Neural progenitor cell (in vitro differentiated cells): ENCODE measurements around the gene EMC8. TPM values are rescaled to one million over a fixed set of nuclear protein-coding genes. Genes with fewer than 3 reads are reported as not detected.

Source experiments
- DNase-seq: peaks from one replicate; pipeline ENCODE4 v3.0.0-alpha.2; 2016; ENCODE audit warnings: low spot score
- H2AFZ ChIP-seq: fragments of 200-600 bp; sonication (generic); replicated peaks from 2 replicates; pipeline ENCODE4 v1.6.1; 2016; ENCODE audit warnings: antibody characterized with exemption
- H3F3A ChIP-seq: fragments of 200-600 bp; sonication (generic); 2 replicates; pipeline ENCODE4 v1.6.1; 2016; ENCODE audit warnings: antibody characterized with exemption, low read depth
- H3K27ac ChIP-seq: fragments of 200-600 bp; sonication (generic); 2 replicates; pipeline ENCODE4 v1.5.1; 2016; ENCODE audit warnings: mild to moderate bottlenecking
- H3K27me3 ChIP-seq: fragments of 200-600 bp; sonication (generic); 2 replicates; pipeline ENCODE4 v1.6.1; 2016; ENCODE audit warnings: mild to moderate bottlenecking, moderate library complexity
- H3K36me3 ChIP-seq: fragments of 200-600 bp; sonication (generic); 2 replicates; pipeline ENCODE4 v1.5.1; 2016
- H3K4me1 ChIP-seq: fragments of 200-600 bp; sonication (generic); 2 replicates; pipeline ENCODE4 v1.6.1; 2016; ENCODE audit warnings: mixed run types
- H3K4me2 ChIP-seq: fragments of 200-600 bp; sonication (generic); 2 replicates; pipeline ENCODE4 v1.6.1; 2016
- H3K4me3 ChIP-seq: fragments of 200-600 bp; sonication (generic); 2 replicates; pipeline ENCODE4 v1.5.1; 2016
- H3K79me2 ChIP-seq: fragments of 200-600 bp; sonication (generic); 2 replicates; pipeline ENCODE4 v1.6.1; 2016; ENCODE audit warnings: low read depth
- H3K9ac ChIP-seq: fragments of 200-600 bp; sonication (generic); 2 replicates; pipeline ENCODE4 v1.6.1; 2016
- H3K9me3 ChIP-seq: fragments of 200-600 bp; sonication (generic); 2 replicates; pipeline ENCODE4 v1.5.1; 2016; ENCODE audit warnings: low read depth
- H4K20me1 ChIP-seq: fragments of 200-600 bp; sonication (generic); 2 replicates; pipeline ENCODE4 v1.6.1; 2016; ENCODE audit warnings: low read depth
- H3K27ac Mint-ChIP-seq: 3 replicates; pipeline ENCODE4 v1.8.0; 2021; ENCODE audit warnings: mixed read lengths
- H3K27me3 Mint-ChIP-seq: 2 replicates; pipeline ENCODE4 v1.8.0; 2022; ENCODE audit warnings: low read depth, mild to moderate bottlenecking, inconsistent platforms, moderate library complexity, mixed read lengths; ENCODE audit not compliant: insufficient read depth
- H3K36me3 Mint-ChIP-seq: 3 replicates; pipeline ENCODE4 v1.8.0; 2021; ENCODE audit warnings: mixed read lengths
- H3K4me1 Mint-ChIP-seq: 3 replicates; pipeline ENCODE4 v1.8.0; 2021; ENCODE audit warnings: mixed read lengths
- H3K4me3 Mint-ChIP-seq: 3 replicates; pipeline ENCODE4 v1.8.0; 2021; ENCODE audit warnings: mild to moderate bottlenecking, moderate library complexity, mixed read lengths
- H3K9me3 Mint-ChIP-seq: 3 replicates; pipeline ENCODE4 v1.8.0; 2020; ENCODE audit warnings: mixed read lengths
- EZH2 ChIP-seq: fragments of 200-600 bp; sonication (generic); IDR thresholded peaks from 2 replicates; pipeline ENCODE4 v1.6.1; 2017; ENCODE audit warnings: antibody characterized with exemption, mild to moderate bottlenecking, moderate library complexity
- EZH2phosphoT487 ChIP-seq: fragments of 200-600 bp; sonication (generic); IDR thresholded peaks from 2 replicates; pipeline ENCODE4 v1.6.1; 2017; ENCODE audit warnings: antibody characterized with exemption
- total RNA-seq: library from RNA; depleted of rRNA; stranded (reverse); fragments of >200 nt; gene quantifications from 2 replicates; pipeline ENCODE4 v1.2.3, GENCODE V29; 2015; ENCODE audit warnings: low replicate concordance
- TF ChIP-seq, protein P1 (sequence below): fragments of 200-600 bp; sonication (generic); IDR thresholded peaks from 2 replicates; pipeline ENCODE4 v1.5.1; 2017; ENCODE audit warnings: antibody characterized with exemption, mild to moderate bottlenecking

EMC8 gene
- total RNA-seq, 1 donor from 2014 or later = 25.1 TPM

DNA sequence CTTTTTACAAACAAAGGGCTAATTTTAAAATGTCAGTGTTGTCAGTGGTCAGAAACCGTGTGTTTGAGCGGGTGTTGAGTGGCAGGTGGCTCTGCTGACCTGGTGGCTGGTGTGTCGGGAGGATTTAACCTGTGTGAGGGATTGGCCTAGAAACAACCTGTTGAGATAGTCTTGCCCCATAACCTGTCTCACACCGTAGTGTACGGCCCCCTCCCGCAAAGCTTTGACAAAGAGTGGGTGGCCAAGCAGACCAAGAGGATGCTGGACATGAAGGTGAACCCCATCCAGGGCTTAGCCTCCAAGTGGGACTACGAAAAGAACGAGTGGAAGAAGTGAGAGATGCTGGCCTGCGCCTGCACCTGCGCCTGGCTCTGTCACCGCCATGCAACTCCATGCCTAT lies 7.2 kb upstream of the EMC8 start:
- no peak overlapping the region for H3K9ac ChIP-seq
- no peak overlapping the region for H3K4me3 Mint-ChIP-seq
- peaks cover 45% of the 10 kb centered on the region for H3K36me3 Mint-ChIP-seq
- peaks cover 2% of the 10 kb centered on the region for H3K27me3 Mint-ChIP-seq
- DNase-seq = no peak
- H3K27ac ChIP-seq = no peak overlapping the region
- no peak overlapping the region for H2AFZ ChIP-seq
- peaks cover 24% of the 10 kb centered on the region for H3K79me2 ChIP-seq
- peaks cover 3% of the 10 kb centered on the region for H3K4me1 Mint-ChIP-seq
- no peaks in the 10 kb centered on the region for H3K9me3 ChIP-seq
- H3K27ac Mint-ChIP-seq = no peak overlapping the region
- no peaks in the 10 kb centered on the region for H3K9me3 Mint-ChIP-seq
- peaks cover 5% of the 10 kb centered on the region for H4K20me1 ChIP-seq
- no peak overlapping the region for H3K4me3 ChIP-seq
- no peaks in the 10 kb centered on the region for H3K4me1 ChIP-seq
- peaks cover 6% of the 10 kb centered on the region for H3F3A ChIP-seq
- peaks cover under 1% of the 10 kb centered on the region for H3K36me3 ChIP-seq
- no peak overlapping the region for H3K4me2 ChIP-seq
- no peak for TF ChIP-seq EZH2
- TF ChIP-seq EZH2phosphoT487 = no peak
- TF ChIP-seq, protein P1, sequence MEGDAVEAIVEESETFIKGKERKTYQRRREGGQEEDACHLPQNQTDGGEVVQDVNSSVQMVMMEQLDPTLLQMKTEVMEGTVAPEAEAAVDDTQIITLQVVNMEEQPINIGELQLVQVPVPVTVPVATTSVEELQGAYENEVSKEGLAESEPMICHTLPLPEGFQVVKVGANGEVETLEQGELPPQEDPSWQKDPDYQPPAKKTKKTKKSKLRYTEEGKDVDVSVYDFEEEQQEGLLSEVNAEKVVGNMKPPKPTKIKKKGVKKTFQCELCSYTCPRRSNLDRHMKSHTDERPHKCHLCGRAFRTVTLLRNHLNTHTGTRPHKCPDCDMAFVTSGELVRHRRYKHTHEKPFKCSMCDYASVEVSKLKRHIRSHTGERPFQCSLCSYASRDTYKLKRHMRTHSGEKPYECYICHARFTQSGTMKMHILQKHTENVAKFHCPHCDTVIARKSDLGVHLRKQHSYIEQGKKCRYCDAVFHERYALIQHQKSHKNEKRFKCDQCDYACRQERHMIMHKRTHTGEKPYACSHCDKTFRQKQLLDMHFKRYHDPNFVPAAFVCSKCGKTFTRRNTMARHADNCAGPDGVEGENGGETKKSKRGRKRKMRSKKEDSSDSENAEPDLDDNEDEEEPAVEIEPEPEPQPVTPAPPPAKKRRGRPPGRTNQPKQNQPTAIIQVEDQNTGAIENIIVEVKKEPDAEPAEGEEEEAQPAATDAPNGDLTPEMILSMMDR = no peak
- H3K27me3 ChIP-seq = peaks cover 3% of the 10 kb centered on the region

- H3K4me2 ChIP-seq = no peak overlapping the region
- peaks cover 34% of the 10 kb centered on the region for H3K79me2 ChIP-seq
- peaks cover 6% of the 10 kb centered on the region for H3F3A ChIP-seq
- TF ChIP-seq, protein P1 = no peak
- TF ChIP-seq EZH2phosphoT487 (no peak), EZH2 (no peak)
- H3K36me3 ChIP-seq = peaks cover 4% of the 10 kb centered on the region
- no peaks in the 10 kb centered on the region for H3K4me1 ChIP-seq
- peaks cover 14% of the 10 kb centered on the region for H4K20me1 ChIP-seq
- no peaks in the 10 kb centered on the region for H3K9me3 ChIP-seq
- Mint-ChIP-seq H3K27me3 (peaks cover 2% of the 10 kb centered on the region), H3K4me1 (peaks cover 12% of the 10 kb centered on the region), H3K36me3 (peaks cover 47% of the 10 kb centered on the region), H3K4me3 (no peak overlapping the region), H3K27ac (no peak overlapping the region), H3K9me3 (no peaks in the 10 kb centered on the region)
- H2AFZ ChIP-seq = no peak overlapping the region
- H3K27ac ChIP-seq = no peak overlapping the region
- no peak for DNase-seq
- no peaks in the 10 kb centered on the region for H3K27me3 ChIP-seq
- H3K9ac ChIP-seq = no peak overlapping the region
- H3K4me3 ChIP-seq = no peak overlapping the region
These were observed 6.2 kb upstream of the EMC8 start for GRCh38 chr16:85805442-85806045.

- peaks cover 17% of the 10 kb centered on the region for H3K4me1 Mint-ChIP-seq
- H3K9me3 Mint-ChIP-seq = no peaks in the 10 kb centered on the region
- H3K27ac ChIP-seq = no peak overlapping the region
- no peaks in the 10 kb centered on the region for H3K9me3 ChIP-seq
- no peak for DNase-seq
- peaks cover 54% of the 10 kb centered on the region for H3K79me2 ChIP-seq
- TF ChIP-seq, protein P1 = no peak
- TF ChIP-seq EZH2phosphoT487 (no peak), EZH2 (no peak)
- H4K20me1 ChIP-seq = peaks cover 26% of the 10 kb centered on the region
- H3K27me3 Mint-ChIP-seq = peaks cover 4% of the 10 kb centered on the region
- no peak overlapping the region for H3K9ac ChIP-seq
- H2AFZ ChIP-seq = no peak overlapping the region
- peaks cover 4% of the 10 kb centered on the region for H3K36me3 ChIP-seq
- H3K4me3 ChIP-seq = no peak overlapping the region
- H3K4me2 ChIP-seq = no peak overlapping the region
- H3K4me3 Mint-ChIP-seq = no peak overlapping the region
- peaks cover 6% of the 10 kb centered on the region for H3F3A ChIP-seq
- no peaks in the 10 kb centered on the region for H3K27me3 ChIP-seq
- no peak overlapping the region for H3K27ac Mint-ChIP-seq
- H3K36me3 Mint-ChIP-seq = peaks cover 47% of the 10 kb centered on the region
- no peaks in the 10 kb centered on the region for H3K4me1 ChIP-seq
These were observed 4.2 kb upstream of the EMC8 start for GRCh38 chr16:85803570-85803969.
